NCI-H748 treated with DMSO at 0.1 percent for 48 hours (cell line): ENCODE results near the gene TNS1.

Experiments used
- DNase-seq: peaks from one replicate; lab custom pipeline; 2025; lab: John Stamatoyannopoulos, UW

The TNS1 gene

GRCh38 chr2:217930761-217931563 is 71.8 kb downstream of the TNS1 start:
- DNase-seq = no peak

GRCh38 chr2:217929757-217930707 is 72.8 kb downstream of the TNS1 start:
- no peak for DNase-seq

DNA sequence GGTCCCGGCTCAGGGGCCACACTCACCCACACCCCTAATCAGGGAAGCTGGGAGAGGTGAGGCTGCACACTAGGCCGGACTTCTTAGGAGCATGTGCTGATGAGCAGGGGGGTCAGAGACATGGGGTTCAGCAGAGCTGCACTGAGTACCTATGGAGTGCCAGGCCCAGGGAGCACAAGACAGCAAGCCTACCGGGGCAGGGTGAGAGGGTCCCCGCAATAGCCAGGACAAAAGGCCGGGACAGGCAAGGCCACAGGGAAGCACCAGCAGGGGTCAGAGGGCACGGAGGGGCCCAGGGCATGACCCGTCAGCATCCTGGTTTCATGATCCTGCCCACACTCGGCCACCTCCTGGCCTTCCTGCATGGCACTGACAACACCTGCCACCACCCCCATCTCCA is 73.5 kb downstream of the TNS1 start:
- DNase-seq = no peak

DNA sequence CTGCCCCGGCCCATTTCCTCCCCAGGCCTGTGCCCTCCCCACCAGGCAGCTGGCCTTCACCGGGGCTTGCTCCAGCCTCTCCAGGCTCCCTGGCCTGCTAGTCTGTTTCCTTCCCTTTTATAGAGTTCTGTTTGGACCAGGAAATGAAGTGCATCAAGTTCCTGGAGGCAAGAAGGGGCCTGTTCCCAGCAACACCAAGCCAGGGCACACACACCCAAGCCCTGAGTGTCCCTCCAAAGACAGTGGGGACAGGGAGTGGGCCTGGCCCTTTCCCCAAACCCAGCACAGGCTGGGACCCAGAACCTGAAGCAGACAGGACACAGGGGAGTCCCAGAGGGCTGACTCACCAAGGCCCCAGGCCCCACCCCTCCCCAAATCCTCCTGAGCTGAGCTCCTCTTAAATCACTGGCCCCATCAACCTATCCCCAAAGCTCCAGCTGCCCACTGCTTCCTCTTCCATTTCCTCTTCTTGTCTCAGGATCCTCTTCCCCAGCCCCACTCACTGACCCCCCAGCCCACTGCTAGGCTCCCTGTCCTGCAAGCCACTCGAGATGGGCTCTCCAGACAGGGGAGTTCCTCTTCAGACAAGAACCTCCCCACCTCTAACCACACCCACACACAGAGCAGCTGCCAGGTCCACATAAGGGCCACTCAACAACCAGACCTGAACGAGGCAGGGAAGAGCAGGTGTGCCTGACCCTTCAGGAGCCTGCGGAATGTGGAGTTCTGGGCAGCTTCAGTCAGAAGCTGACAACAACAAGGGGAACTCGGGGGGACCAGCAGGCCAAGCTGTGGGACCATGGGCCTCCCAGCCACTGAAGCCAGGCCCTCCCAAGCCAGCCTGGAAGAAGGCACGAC is 74.2 kb downstream of the TNS1 start:
- no peak for DNase-seq

GRCh38 chr2:217927601-217928323 is 75.0 kb downstream of the TNS1 start:
- no peak for DNase-seq

DNA sequence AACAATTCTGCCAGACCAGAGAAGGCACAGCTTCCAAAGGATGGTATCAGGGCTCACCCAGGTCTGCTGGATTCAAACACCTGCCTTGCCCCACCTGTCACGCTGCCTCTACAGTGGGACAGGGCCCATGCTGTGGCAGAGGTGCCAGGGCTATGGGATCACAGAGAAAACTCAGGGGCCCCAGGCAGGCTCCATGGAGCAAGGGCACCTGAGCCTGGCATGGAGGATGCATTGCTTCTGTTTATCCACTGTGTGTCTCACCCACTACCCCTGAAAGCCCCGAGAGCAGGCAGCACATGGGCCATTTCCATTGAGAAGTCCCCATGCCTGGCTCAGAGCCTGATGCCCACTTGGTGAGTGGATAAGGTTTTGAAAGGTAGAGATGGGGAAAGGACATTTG is 76.0 kb downstream of the TNS1 start:
- no peak for DNase-seq

- DNase-seq = no peak
These were observed 78.4 kb downstream of the TNS1 start for GRCh38 chr2:217924346-217924901.

GRCh38 chr2:217923007-217923686 is 79.6 kb downstream of the TNS1 start:
- DNase-seq = no peak

DNA sequence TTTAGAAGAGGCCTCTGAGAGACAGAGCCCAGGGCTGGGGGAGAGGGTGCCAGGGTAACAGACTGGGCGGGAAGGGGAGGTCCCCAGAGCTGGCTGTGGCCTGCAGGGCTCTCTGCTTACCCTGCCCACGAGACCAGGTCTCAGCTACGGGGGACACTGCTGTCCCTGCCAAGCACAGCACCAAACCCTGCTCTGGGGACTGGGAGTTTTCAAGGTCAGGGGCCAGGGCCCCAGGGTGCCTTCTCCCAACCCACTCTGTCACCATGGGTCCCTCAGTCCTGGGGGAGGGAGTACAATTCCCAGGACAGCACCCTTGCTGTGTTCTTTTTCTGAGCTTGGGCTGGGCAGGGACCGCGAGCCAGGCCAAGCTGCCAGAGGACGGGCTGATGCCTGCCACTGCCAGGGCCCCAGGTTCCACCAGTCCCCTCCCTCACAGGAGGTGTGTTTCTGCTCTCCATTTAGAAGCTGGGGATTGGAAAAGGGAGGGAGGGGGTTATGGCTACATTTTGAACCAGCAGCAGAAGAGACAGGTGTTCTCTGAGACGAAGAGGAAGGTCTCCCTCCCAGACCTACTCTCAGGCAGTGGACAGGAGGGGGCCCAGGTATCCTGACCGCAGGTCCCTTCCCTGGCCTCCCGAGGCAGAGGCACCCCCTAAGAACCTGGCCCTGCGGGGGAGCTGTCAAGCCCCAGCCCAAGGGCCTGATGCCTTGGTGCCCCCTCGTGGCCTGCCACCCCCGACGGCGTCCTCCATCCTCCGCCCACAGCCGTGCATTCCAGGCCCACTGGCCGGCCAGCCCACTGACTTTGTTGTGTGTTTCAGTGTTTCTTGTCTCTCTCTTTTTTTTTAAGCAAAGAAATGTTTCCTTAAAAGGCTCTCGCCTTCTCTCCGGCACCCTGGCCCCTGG is 80.4 kb downstream of the TNS1 start:
- DNase-seq = no peak

DNA sequence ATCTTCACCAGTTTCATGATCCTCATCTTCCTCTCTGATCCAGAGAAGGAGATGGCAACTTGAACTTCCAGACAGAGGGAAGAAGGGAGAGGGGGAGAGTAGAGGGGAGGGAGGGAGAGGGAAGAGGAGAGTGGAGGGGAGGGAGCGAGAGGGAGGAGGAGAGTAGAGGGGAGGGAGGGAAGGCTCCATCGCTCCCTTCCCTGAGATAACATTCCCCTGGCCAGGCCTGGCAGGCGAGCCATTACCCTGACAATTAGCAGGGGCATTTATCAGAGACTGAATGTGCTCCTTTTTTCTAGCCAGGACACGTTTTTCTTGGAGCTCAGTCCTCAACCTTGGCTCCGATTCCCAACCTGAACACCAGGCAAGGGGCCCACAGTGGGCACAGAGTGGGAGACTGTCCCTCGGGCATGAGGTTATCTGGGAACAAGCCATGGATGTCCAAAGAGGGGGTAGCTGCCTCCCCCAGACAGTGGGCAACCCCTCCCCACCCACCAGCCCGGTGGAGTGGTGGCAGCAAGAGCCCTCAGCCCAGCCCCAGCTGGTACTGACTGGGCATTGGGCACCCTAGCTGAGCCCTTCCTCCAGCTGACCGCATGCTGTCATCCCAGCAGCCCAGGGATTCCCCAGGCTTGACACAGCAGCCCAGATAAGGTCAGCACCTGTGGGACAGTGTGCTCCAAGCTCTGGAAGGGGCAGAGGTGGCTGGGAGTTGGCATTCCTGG is 81.8 kb downstream of the TNS1 start:
- DNase-seq = no peak

- DNase-seq = no peak
These were observed 82.9 kb downstream of the TNS1 start for GRCh38 chr2:217919781-217920351.

DNA sequence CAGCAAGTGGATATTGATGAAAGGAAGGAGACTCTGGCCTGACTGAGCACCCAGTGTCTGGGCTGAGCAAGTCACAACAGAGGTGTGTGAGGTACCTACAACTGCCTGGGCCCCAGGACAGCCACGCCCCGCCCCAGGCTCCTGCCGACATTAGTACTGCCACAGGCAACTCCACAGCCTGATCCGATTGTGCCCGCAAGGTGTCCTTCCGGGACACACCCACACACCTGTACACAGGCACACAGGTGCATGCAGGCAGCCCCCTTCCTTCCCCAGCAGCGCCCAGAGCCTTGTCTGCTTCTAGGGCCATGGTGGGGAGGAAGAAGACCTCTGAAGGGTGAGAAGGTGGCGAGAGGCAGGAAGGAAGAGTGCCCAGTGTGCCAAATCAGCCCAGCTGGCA is 83.6 kb downstream of the TNS1 start:
- DNase-seq = no peak

DNA sequence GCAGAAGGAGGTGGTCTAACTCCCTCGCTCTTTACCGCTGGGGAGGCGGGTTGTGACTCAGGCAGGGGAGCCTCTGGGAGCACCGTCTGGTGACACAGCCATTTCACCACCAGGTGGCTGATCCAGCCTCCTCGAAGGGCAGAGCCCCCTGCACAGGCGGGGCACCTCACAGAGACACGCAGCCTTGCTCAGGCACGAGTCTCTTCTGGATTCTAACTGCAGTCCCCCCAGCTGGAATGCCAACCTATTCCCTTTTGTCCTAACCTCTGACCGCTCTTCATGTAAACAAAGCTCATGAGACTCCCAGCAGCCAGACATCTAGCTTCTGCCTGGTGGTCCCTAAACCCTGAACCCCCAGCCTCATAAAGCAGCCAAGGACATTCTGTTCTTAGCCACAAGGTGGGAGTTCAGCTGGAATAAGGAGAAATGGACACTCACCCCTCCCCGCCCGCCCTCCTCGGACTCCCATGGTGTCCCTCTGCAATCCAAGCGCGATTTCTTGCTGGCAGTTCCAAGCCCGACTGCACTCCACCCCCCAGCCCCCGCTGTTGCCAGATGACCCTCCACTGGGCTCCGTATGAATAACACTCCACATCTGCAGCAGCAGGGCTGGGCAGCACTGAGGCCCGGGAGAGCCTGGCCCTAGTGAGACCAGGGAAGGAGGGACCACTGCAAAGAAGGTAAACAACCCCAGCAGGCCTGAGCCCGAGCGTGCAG is 84.3 kb downstream of the TNS1 start:
- DNase-seq = no peak

GRCh38 chr2:217916504-217917254 is 86.1 kb downstream of the TNS1 start:
- no peak for DNase-seq

DNA sequence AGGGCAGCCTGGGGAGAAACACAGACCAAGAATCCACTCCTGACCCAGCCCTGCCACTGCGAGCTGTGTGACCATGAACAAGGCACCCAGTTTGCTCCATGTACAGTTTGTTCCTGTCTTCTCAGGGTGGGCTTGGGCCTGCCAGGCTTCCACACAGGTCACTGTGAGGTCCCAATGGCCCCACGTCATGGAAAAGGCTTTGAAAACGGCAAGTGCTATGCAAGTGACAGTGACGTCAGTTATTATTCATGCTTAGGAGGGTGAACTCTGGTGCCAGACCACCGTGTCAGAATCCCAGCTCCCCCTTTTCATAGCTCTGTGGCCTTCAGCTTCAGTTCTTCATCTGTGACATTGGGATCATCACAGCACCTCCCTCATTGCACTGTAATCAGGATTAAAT is 87.1 kb downstream of the TNS1 start:
- DNase-seq = no peak

DNA sequence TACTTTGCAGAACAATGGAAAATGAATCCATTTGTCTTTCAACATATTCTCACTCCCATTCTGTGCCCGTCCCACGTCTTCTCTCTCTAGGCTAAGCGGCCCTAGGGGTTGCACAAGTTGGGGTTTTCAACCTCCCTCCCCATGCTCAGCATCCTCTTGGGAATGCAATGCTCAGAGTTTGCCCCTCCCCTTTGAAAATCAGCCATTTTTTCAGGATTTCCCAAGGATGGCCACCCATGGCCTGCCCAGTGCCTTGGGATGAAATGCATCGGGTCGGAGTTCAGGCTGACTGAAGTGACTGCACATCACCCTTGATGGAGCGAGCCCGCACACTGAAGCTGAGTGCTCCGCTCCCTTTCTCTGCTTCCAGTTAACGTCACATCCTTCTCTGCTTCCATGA is 87.9 kb downstream of the TNS1 start:
- DNase-seq = no peak

DNA sequence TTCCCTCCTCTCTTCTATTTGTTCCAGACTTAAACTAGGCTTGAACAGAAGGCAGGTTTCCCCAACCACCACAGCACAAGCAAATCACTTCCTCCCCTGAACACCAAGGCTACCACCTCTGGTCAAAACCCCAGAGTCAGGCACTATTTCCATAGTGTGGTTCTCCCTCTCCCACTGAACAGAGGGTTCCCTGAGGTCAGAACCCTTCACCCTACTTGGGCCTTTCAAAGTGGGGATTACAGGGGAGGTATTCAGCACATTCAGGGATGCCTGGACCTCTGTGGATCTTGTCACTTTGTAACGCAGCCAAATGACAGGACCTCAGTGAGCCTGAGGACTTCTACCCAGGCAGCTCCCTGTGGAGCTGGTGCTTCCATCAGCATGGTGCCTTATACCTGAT is 88.7 kb downstream of the TNS1 start:
- no peak for DNase-seq
